ENCODE data around the gene REV1.

REV1 gene

DNA sequence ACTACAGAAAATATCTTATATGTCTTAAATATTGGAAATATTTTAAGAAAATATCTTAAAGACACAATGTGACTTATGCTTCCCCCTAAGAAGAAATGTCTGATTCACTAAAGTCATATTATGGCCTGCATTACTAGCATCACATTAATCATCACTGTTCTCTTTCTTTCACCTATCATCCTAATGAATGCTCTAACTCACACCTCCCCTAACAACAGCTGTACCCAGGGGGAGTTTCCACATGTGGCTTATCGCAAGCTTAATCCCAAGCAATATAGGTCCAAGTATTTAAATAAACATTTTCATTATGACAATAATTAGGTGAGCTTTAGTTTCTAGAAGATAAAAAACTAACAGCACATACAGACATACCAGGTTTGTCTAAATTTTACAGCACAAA is 39.6 kb downstream of the REV1 start:
- no peak overlapping the region for H3K4me3 ChIP-seq (ENCODE audit: low read depth, low read length)
- DNase-seq (ENCODE audit: low read depth): no peak
- TF ChIP-seq, protein P1, sequence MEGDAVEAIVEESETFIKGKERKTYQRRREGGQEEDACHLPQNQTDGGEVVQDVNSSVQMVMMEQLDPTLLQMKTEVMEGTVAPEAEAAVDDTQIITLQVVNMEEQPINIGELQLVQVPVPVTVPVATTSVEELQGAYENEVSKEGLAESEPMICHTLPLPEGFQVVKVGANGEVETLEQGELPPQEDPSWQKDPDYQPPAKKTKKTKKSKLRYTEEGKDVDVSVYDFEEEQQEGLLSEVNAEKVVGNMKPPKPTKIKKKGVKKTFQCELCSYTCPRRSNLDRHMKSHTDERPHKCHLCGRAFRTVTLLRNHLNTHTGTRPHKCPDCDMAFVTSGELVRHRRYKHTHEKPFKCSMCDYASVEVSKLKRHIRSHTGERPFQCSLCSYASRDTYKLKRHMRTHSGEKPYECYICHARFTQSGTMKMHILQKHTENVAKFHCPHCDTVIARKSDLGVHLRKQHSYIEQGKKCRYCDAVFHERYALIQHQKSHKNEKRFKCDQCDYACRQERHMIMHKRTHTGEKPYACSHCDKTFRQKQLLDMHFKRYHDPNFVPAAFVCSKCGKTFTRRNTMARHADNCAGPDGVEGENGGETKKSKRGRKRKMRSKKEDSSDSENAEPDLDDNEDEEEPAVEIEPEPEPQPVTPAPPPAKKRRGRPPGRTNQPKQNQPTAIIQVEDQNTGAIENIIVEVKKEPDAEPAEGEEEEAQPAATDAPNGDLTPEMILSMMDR (IDR thresholded peaks at IDR 0.05; ENCODE audit: low read depth, low read length, missing control alignments): no peak

DNA sequence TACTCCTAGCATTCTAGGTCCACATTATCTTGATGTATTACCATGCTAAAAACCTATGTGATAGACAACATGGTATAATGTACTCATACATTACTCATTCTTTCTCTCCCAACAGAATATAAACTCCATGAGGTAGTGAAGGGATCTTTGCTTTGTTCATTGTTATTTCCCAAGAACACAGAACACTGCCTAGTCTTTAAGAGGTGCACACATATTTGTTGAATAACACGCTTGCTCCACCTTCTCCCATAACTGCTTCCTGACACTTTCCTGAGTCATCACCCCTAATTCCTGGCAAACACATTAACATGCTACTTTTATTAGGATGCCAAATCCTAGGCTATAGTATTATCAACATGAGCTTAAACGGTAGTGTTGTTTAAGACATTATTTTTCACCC is 41.3 kb downstream of the REV1 start:
- TF ChIP-seq, protein P1 (IDR thresholded peaks at IDR 0.05; ENCODE audit: low read depth, low read length, missing control alignments): no peak
- no peak overlapping the region for H3K4me3 ChIP-seq (ENCODE audit: low read depth, low read length)
- no peak for DNase-seq (ENCODE audit: low read depth)

GRCh38 chr2:99445065-99445464 is 44.8 kb downstream of the REV1 start:
- TF ChIP-seq, protein P1 (IDR thresholded peaks at IDR 0.05; ENCODE audit: low read depth, low read length, missing control alignments): no peak
- H3K4me3 ChIP-seq (ENCODE audit: low read depth, low read length): no peak overlapping the region
- no peak for DNase-seq (ENCODE audit: low read depth)

DNA sequence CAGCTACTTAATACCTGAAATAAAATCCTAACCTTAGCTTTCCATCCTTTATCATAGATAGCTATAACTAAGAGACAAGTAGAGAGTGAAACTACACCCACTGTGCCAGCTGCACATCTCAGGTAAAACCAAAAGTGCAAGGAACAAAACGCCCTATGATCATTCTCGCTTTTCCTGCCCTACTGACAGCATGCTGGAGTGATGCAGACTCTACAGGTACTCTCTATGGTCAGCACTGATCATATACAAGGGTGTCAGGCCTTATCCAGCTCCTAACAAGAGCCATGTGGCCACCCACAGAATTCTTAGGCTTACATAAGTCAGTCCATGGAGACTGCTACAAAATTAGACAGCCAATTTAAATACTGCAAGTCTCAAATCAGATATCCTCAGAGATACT is 45.6 kb downstream of the REV1 start:
- no peak for DNase-seq (ENCODE audit: low read depth)
- TF ChIP-seq, protein P1 (IDR thresholded peaks at IDR 0.05; ENCODE audit: low read depth, low read length, missing control alignments): no peak
- no peak overlapping the region for H3K4me3 ChIP-seq (ENCODE audit: low read depth, low read length)

GRCh38 chr2:99442837-99443236 is 47.0 kb downstream of the REV1 start:
- TF ChIP-seq, protein P1 (IDR thresholded peaks at IDR 0.05; ENCODE audit: low read depth, low read length, missing control alignments): peak; percentile 25
- H3K4me3 ChIP-seq (ENCODE audit: low read depth, low read length): no peak overlapping the region
- DNase-seq (ENCODE audit: low read depth): no peak

DNA sequence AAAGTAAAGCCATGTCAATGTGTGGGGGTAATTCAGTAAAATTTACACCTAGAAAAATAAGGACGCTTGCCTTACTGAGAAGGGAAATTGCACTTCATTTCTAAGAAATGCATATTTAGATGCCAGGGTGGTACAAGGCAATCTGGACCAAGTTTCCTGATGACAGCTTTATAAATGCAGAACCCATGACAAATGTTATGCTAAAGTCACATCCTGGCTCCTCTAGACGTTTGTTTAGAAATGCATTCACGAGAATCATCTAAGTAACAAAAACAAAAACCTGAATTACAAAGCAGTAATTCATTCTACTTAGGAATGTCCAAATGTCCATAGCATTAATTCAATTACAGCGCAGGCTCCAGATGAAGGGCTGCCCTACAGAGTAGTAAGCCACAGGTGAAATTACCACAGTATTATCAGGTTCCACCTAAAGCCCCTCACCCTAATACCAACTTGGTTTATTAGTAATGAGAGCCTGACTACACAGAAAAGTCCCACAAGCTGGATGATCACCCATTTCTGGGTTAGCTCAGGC is 49.8 kb downstream of the REV1 start:
- H3K4me3 ChIP-seq (ENCODE audit: low read depth, low read length): no peak overlapping the region
- TF ChIP-seq, protein P1 (IDR thresholded peaks at IDR 0.05; ENCODE audit: low read depth, low read length, missing control alignments): no peak

DNA sequence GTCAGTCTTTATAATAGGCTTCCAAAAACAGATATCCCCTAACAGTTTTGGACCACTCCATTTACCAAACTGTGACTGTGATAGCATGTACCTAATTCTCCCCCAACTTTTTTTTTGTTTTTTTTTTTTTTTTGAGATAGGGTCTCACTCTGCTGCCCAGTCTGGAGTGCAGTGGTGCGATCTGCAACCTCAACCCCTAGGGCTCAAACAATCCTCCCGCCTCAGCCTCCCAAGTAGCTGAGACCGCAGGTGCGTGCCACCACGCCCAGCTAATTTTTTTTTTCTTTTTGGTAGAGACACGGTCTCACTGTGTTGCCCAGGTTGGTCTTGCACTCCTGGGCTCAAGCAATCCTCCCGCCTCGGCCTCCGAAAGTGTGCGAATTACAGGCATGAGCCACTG is 52.9 kb downstream of the REV1 start:
- H3K4me3 ChIP-seq (ENCODE audit: low read depth, low read length): no peak overlapping the region
- TF ChIP-seq, protein P1 (IDR thresholded peaks at IDR 0.05; ENCODE audit: low read depth, low read length, missing control alignments): no peak
- no peak for DNase-seq (ENCODE audit: low read depth)

More for the DNA sequence above, 49.8 kb downstream of the REV1 start:
- no peak for DNase-seq (ENCODE audit: low read depth)
